Keratinocyte (primary cell): Measurements from ENCODE around the gene ZNF888. TPM values are rescaled to one million over a fixed set of nuclear protein-coding genes. Genes with fewer than 3 reads are reported as not detected.
"Not testable (repeated sequence)": the region's sequence is repeated elsewhere in the genome, so short reads cannot be mapped to it uniquely, and the experiment has no call there.

Source experiments
- DNase-seq: peaks from one replicate; pipeline ENCODE4 v3.0.0-alpha.2; 2011; ENCODE audit warnings: low read depth, missing footprints, low spot score
- FAIRE-seq: peaks from 2 replicates; lab custom pipeline; 2011; peaks lifted over from hg19 to GRCh38; lab: Jason Lieb, UNC
- H2AFZ ChIP-seq: 2 replicates; pipeline ENCODE4 v1.6.0; 2012; ENCODE audit warnings: low read length, control low read depth, inconsistent platforms; ENCODE audit not compliant: control insufficient read depth
- H3K27ac ChIP-seq: 2 replicates; pipeline ENCODE4 v1.5.1; 2011; ENCODE audit warnings: low read length; ENCODE audit not compliant: control insufficient read depth, insufficient read depth
- H3K27me3 ChIP-seq: 3 replicates; pipeline ENCODE4 v1.6.0; 2011; ENCODE audit warnings: low read length; ENCODE audit not compliant: control insufficient read depth, insufficient read depth; ENCODE audit errors: extremely low read depth
- H3K36me3 ChIP-seq, 2 experiments: 2 replicates in 1 of 2; 3 replicates in 1 of 2; pipeline ENCODE4 v1.5.1; 2011; ENCODE audit warnings: low read length in 2 of 2, mild to moderate bottlenecking in 1 of 2; ENCODE audit not compliant: control insufficient read depth in 2 of 2, insufficient read depth in 2 of 2; ENCODE audit errors: extremely low read depth in 1 of 2
- H3K4me1 ChIP-seq: 3 replicates; pipeline ENCODE4 v1.5.1; 2011; ENCODE audit warnings: low read length; ENCODE audit not compliant: control insufficient read depth, insufficient read depth; ENCODE audit errors: extremely low read depth
- H3K4me2 ChIP-seq: 3 replicates; pipeline ENCODE4 v1.6.0; 2011; ENCODE audit warnings: low read depth, low read length; ENCODE audit not compliant: control insufficient read depth, insufficient read depth; ENCODE audit errors: extremely low read depth
- H3K4me3 ChIP-seq, 3 experiments: fragments of 200-600 bp in 1 of 3; sonication (generic) in 1 of 3; 2 replicates in 2 of 3; 3 replicates in 1 of 3; pipeline ENCODE4 v1.5.1; 2011 to 2016; ENCODE audit warnings: low read length in 3 of 3, mild to moderate bottlenecking in 3 of 3, control low read depth in 2 of 3, inconsistent platforms in 1 of 3, low read depth in 1 of 3, mixed read lengths in 1 of 3, mixed run types in 1 of 3, moderate library complexity in 1 of 3; ENCODE audit not compliant: control insufficient read depth in 2 of 3, insufficient read depth in 2 of 3; ENCODE audit errors: extremely low read depth in 1 of 3
- H3K79me2 ChIP-seq: 2 replicates; pipeline ENCODE4 v1.6.0; 2012; ENCODE audit warnings: low read length; ENCODE audit not compliant: control insufficient read depth, insufficient read depth
- H3K9ac ChIP-seq: 3 replicates; pipeline ENCODE4 v1.6.0; 2011; ENCODE audit warnings: low read length; ENCODE audit not compliant: control insufficient read depth, insufficient read depth; ENCODE audit errors: extremely low read depth
- H3K9me1 ChIP-seq: 3 replicates; pipeline ENCODE4 v1.6.0; 2011; ENCODE audit warnings: low read length; ENCODE audit not compliant: control insufficient read depth, insufficient read depth; ENCODE audit errors: extremely low read depth
- H3K9me3 ChIP-seq: 2 replicates; pipeline ENCODE4 v1.5.1; 2012; ENCODE audit warnings: low read depth, low read length; ENCODE audit not compliant: control insufficient read depth
- H4K20me1 ChIP-seq: 3 replicates; pipeline ENCODE4 v1.6.0; 2011; ENCODE audit warnings: low read length; ENCODE audit not compliant: control insufficient read depth, insufficient read depth; ENCODE audit errors: extremely low read depth
- CTCF ChIP-seq, 3 experiments: IDR thresholded peaks in 1 of 3; conservative IDR thresholded peaks in 1 of 3; optimal IDR thresholded peaks in 1 of 3; 2 replicates in 2 of 3; 3 replicates in 1 of 3; pipeline versions ENCODE3 to v1.5.1; 2011; ENCODE audit warnings: low read length in 3 of 3, mild to moderate bottlenecking in 3 of 3, moderate library complexity in 2 of 3, control low read depth in 1 of 3, inconsistent platforms in 1 of 3; ENCODE audit not compliant: insufficient read depth in 2 of 3; ENCODE audit errors: extremely low read depth in 1 of 3
- EZH2 ChIP-seq: IDR thresholded peaks from one replicate; pipeline ENCODE4 v1.6.1; 2012; ENCODE audit warnings: inconsistent platforms, mild to moderate bottlenecking, low read length, moderate library complexity
- dilution Hi-C: fragments of 300-500 bp; cut with MboI; formaldehyde crosslinking; loops from one replicate; pipeline ENCODE4 v1.7.0; 2020; ENCODE audit warnings: low sequenced_read_pairs; ENCODE audit not compliant: extremely low pct_ligation_motif_present
- polyA plus RNA-seq, 5 experiments: library from polyadenylated mRNA; depleted of rRNA in 3 of 5; stranded (reverse) in 3 of 5; stranded (forward) in 1 of 5; unstranded in 1 of 5; fragments of >200 nt; gene quantifications; 1 replicate in 1 of 5; 2 replicates in 3 of 5; 3 replicates in 1 of 5; pipeline versions ENCODE4 v1.2.1 to v1.2.3, GENCODE V29; 2011 to 2012; ENCODE audit warnings: missing spikeins in 2 of 5, low read depth in 1 of 5, low replicate concordance in 1 of 5

The ZNF888 gene
- polyA plus RNA-seq, 1 donor (not counting 4 experiments of a cell fraction or from before 2014, with no cell fraction given): 3.1 TPM

- no peaks in the 10 kb centered on the region for H3K9me1 ChIP-seq
- H3K79me2 ChIP-seq: no peaks in the 10 kb centered on the region
- DNase-seq (no peak), FAIRE-seq (no peak)
- H3K4me2 ChIP-seq: no peak overlapping the region
- no peak overlapping the region for H3K9ac ChIP-seq
- H4K20me1 ChIP-seq: no peaks in the 10 kb centered on the region
- H3K9me3 ChIP-seq: peaks cover 26% of the 10 kb centered on the region
- H3K27ac ChIP-seq: no peak overlapping the region
- peaks cover 1 to 11% of the 10 kb centered on the region in 2 experiments for H3K36me3 ChIP-seq
- no peaks in the 10 kb centered on the region for H3K27me3 ChIP-seq
- TF ChIP-seq EZH2: no peak
- no peak for TF ChIP-seq CTCF (optimal IDR thresholded peaks at IDR 0.05 in 1 of 3, IDR thresholded peaks at IDR 0.05 in 1 of 3, conservative IDR thresholded peaks at IDR 0.05 in 1 of 3; ENCODE audit: extremely low read depth in 1 of 3, insufficient read depth in 2 of 3, low read length in 3 of 3)
- H3K4me3 ChIP-seq: no peak overlapping the region
- H3K4me1 ChIP-seq: no peaks in the 10 kb centered on the region
- dilution Hi-C loops: no loop called here
- H2AFZ ChIP-seq: no peak overlapping the region
Observed at GRCh38 chr19:52946322-52947310, 23.4 kb upstream of the ZNF888 start.

GRCh38 chr19:52945652-52946321 lies 22.6 kb upstream of the ZNF888 start:
- Histone ChIP-seq H3K4me2 (no peak overlapping the region), H3K36me3 (peaks cover 0 to 6% of the 10 kb centered on the region in 2 experiments), H4K20me1 (no peaks in the 10 kb centered on the region), H3K4me3 (no peak overlapping the region), H2AFZ (no peak overlapping the region), H3K9me1 (no peaks in the 10 kb centered on the region), H3K27ac (no peak overlapping the region), H3K9me3 (peaks cover 26% of the 10 kb centered on the region), H3K79me2 (no peaks in the 10 kb centered on the region), H3K4me1 (no peaks in the 10 kb centered on the region), H3K9ac (no peak overlapping the region), H3K27me3 (no peaks in the 10 kb centered on the region)
- FAIRE-seq (no peak), DNase-seq (no peak)
- TF ChIP-seq CTCF (optimal IDR thresholded peaks at IDR 0.05 in 1 of 3, IDR thresholded peaks at IDR 0.05 in 1 of 3, conservative IDR thresholded peaks at IDR 0.05 in 1 of 3; ENCODE audit: extremely low read depth in 1 of 3, insufficient read depth in 2 of 3, low read length in 3 of 3) (no peak), EZH2 (no peak)
- dilution Hi-C loops: no loop called here

- dilution Hi-C loops, H3K4me1 ChIP-seq, FAIRE-seq, DNase-seq, H3K79me2 ChIP-seq, H3K4me2 ChIP-seq, H3K9me1 ChIP-seq, H3K27me3 ChIP-seq, H2AFZ ChIP-seq, H3K9ac ChIP-seq, H3K27ac ChIP-seq, H3K4me3 ChIP-seq, H4K20me1 ChIP-seq, H3K36me3 ChIP-seq: not testable (repeated sequence)
- peaks cover 19% of the 10 kb centered on the region for H3K9me3 ChIP-seq
Observed at GRCh38 chr19:52944703-52945493, 21.7 kb upstream of the ZNF888 start.
